Natural killer cell (primary cell): Measurements from ENCODE around the gene DTNBP1. TPM values are rescaled to one million over a fixed set of nuclear protein-coding genes. Genes with fewer than 3 reads are reported as not detected.
A peak's percentile ranks its signal among the peaks of the same experiment; 100 is the strongest.

Source experiments
- ATAC-seq, 3 donors: fragments of 150-1000 bp in 2 of 3; fragments of 200-7000 bp in 1 of 3; cut with Tn5 transposase; 1 replicate in 1 of 3; 2 replicates in 2 of 3; pipeline ENCODE4 v1.10.0; 2021; ENCODE audit warnings: mild to moderate bottlenecking in 2 of 3, moderate library complexity in 2 of 3
- DNase-seq, 2 donors: peaks; one replicate each; pipeline versions ENCODE4 v3.0.0 to v3.0.0-alpha.2; 2013 to 2021; ENCODE audit warnings: mixed read lengths in 1 of 2
- H3K27ac ChIP-seq: one replicate; pipeline ENCODE4 v1.5.1; 2013; ENCODE audit warnings: mild to moderate bottlenecking, low read length
- H3K27me3 ChIP-seq: one replicate; pipeline ENCODE4 v1.6.1; 2013; ENCODE audit warnings: low read length; ENCODE audit not compliant: control insufficient read depth, insufficient read depth
- H3K36me3 ChIP-seq: one replicate; pipeline ENCODE4 v1.6.1; 2013; ENCODE audit warnings: low read length; ENCODE audit not compliant: control insufficient read depth, insufficient read depth
- H3K4me1 ChIP-seq: one replicate; pipeline ENCODE4 v1.6.1; 2013; ENCODE audit warnings: low read length; ENCODE audit not compliant: control insufficient read depth, insufficient read depth
- H3K4me3 ChIP-seq: one replicate; pipeline ENCODE4 v1.5.1; 2013; ENCODE audit warnings: low read length
- H3K9me3 ChIP-seq: one replicate; pipeline ENCODE4 v1.6.1; 2013; ENCODE audit warnings: low read length; ENCODE audit not compliant: control insufficient read depth, insufficient read depth
- H3K27ac Mint-ChIP-seq, 2 donors: one replicate each; pipeline ENCODE4 v1.8.0; 2022; ENCODE audit warnings: mild to moderate bottlenecking in 2 of 2, mixed read lengths in 2 of 2, moderate library complexity in 1 of 2
- H3K27me3 Mint-ChIP-seq, 2 donors: one replicate each; pipeline ENCODE4 v1.8.0; 2022; ENCODE audit warnings: low read depth in 2 of 2, mixed read lengths in 2 of 2
- H3K36me3 Mint-ChIP-seq: one replicate; pipeline ENCODE4 v1.8.0; 2022; ENCODE audit warnings: mixed read lengths
- H3K4me1 Mint-ChIP-seq, 2 donors: one replicate each; pipeline ENCODE4 v1.8.0; 2022; ENCODE audit warnings: mixed read lengths in 2 of 2
- H3K4me3 Mint-ChIP-seq: one replicate; pipeline ENCODE4 v1.8.0; 2022; ENCODE audit warnings: mild to moderate bottlenecking, moderate library complexity, mixed read lengths
- H3K9me3 Mint-ChIP-seq, 2 donors: one replicate each; pipeline ENCODE4 v1.8.0; 2022; ENCODE audit warnings: mixed read lengths in 2 of 2
- CTCF ChIP-seq: fragments of 200-600 bp; IDR thresholded peaks from one replicate; pipeline ENCODE4 v1.8.0; 2022; ENCODE audit warnings: antibody characterized with exemption
- WGBS: methylation state at CpG from one replicate; pipeline ENCODE4 v1.1.7; 2013; ENCODE audit warnings: missing lambda C conversion rate; ENCODE audit not compliant: insufficient coverage; 5-methylcytosine and 5-hydroxymethylcytosine counted together
- intact Hi-C: fragments of 100-400 bp; cut with micrococcal nuclease; formaldehyde crosslinking; loops from one replicate; pipeline ENCODE4 v1.14.2; 2022
- total RNA-seq, 4 donors: library from RNA; stranded (reverse); fragments of 120-200 nt in 1 of 4; gene quantifications; one replicate each; pipeline versions ENCODE4 v1.2.3 to v1.2.4, GENCODE V29; 2013 to 2022

The DTNBP1 gene
- total RNA-seq, 3 donors from 2014 or later (not counting 1 experiment from before 2014, with no cell fraction given): 31.6 to 42.2 (median 38.4) TPM

DNA sequence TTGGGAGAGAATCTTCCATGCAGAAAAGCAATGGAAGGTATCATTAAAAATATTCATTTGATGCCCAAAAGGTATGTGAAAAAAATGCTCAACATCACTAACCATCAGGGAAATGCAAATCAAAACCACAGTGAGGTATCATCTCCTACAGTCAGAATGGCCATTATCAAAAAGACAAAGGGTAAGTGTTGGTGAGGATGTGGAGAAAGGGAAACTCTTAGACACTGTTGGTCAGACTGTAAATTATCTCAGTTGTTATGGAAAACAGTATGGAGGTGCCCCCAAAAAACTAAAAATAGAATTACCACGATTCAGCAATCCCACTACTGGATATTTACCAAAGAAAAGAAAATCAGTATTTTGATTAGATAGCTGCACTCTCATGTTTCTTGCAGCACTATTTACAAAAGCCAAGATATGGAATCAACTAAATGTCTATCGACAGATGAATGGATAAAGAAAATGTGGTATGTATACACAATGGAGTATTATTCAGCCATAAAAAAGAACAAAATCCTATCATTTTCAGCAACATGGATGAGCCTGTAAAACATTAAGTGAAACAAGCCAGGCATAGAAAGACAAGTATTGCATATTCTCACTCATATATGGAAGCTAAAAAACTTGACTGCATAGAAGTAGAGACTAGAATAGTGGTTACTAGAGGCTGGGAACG is 84.0 kb downstream of the DTNBP1 start:
- intact Hi-C loops: no loop called here
- no peaks in the 10 kb centered on the region for H3K4me1 ChIP-seq
- TF ChIP-seq CTCF: no peak
- Mint-ChIP-seq H3K27ac (no peak overlapping the region), H3K4me3 (no peak overlapping the region), H3K9me3 (no peaks in the 10 kb centered on the region), H3K36me3 (no peaks in the 10 kb centered on the region), H3K4me1 (peaks cover 43 to 61% of the 10 kb centered on the region in 2 donors), H3K27me3 (no peaks in the 10 kb centered on the region)
- 100% methylated on average over 2 of the region's 3 CpGs for WGBS
- no peaks in the 10 kb centered on the region for H3K36me3 ChIP-seq
- no peak overlapping the region for H3K4me3 ChIP-seq
- DNase-seq (no peak), ATAC-seq (no peak)
- no peaks in the 10 kb centered on the region for H3K27me3 ChIP-seq
- no peak overlapping the region for H3K27ac ChIP-seq
- H3K9me3 ChIP-seq: no peaks in the 10 kb centered on the region

GRCh38 chr6:15577550-15578171 is 85.2 kb downstream of the DTNBP1 start:
- Mint-ChIP-seq H3K27me3 (no peaks in the 10 kb centered on the region), H3K4me1 (peaks cover 43 to 62% of the 10 kb centered on the region in 2 donors), H3K9me3 (no peaks in the 10 kb centered on the region), H3K4me3 (no peak overlapping the region), H3K36me3 (no peaks in the 10 kb centered on the region), H3K27ac (peak overlapping the region in 1 of 2 donors; percentile 23)
- TF ChIP-seq CTCF: no peak
- intact Hi-C loops: no loop called here
- H3K9me3 ChIP-seq: no peaks in the 10 kb centered on the region
- H3K27me3 ChIP-seq: no peaks in the 10 kb centered on the region
- H3K27ac ChIP-seq: no peak overlapping the region
- no peak overlapping the region for H3K4me3 ChIP-seq
- H3K36me3 ChIP-seq: no peaks in the 10 kb centered on the region
- no peaks in the 10 kb centered on the region for H3K4me1 ChIP-seq
- WGBS: 99% methylated on average over 7 of the region's 7 CpGs
- DNase-seq (no peak), ATAC-seq (no peak)

- no peak for ATAC-seq
- H3K36me3 ChIP-seq: no peaks in the 10 kb centered on the region
- no peak for TF ChIP-seq CTCF
- H3K4me1 ChIP-seq: no peaks in the 10 kb centered on the region
- no peaks in the 10 kb centered on the region for H3K27me3 Mint-ChIP-seq
- H3K4me3 Mint-ChIP-seq: no peak overlapping the region
- H3K4me1 Mint-ChIP-seq: peaks cover 43 to 62% of the 10 kb centered on the region in 2 donors
- H3K4me3 ChIP-seq: no peak overlapping the region
- 95% methylated on average over 8 of the region's 8 CpGs for WGBS
- no peaks in the 10 kb centered on the region for H3K36me3 Mint-ChIP-seq
- DNase-seq: no peak
- peak overlapping the region in 1 of 2 donors; percentile 23 for H3K27ac Mint-ChIP-seq
- no peak overlapping the region for H3K27ac ChIP-seq
- no peaks in the 10 kb centered on the region for H3K27me3 ChIP-seq
- intact Hi-C loops: no loop called here
- no peaks in the 10 kb centered on the region for H3K9me3 Mint-ChIP-seq
- H3K9me3 ChIP-seq: no peaks in the 10 kb centered on the region
These were observed 85.7 kb downstream of the DTNBP1 start for GRCh38 chr6:15577106-15577505.
